ENCODE results near the gene CNN2. TPM values are rescaled to one million over a fixed set of nuclear protein-coding genes. Genes with fewer than 3 reads are reported as not detected.
A peak's percentile ranks its signal among the peaks of the same experiment; 100 is the strongest.

Gene CNN2
- total RNA-seq, 1 experiment from 2014 or later: 524 TPM

- Histone ChIP-seq H2BK5ac (ENCODE audit: insufficient read length, low read length) (no peak overlapping the region), H3T11ph (ENCODE audit: low read length) (no peak overlapping the region), H3K56ac (ENCODE audit: insufficient read length, low read depth, low read length) (no peak overlapping the region), H3K4me2 (ENCODE audit: insufficient read depth, insufficient read length, low read length) (no peak overlapping the region), H4K20me1 (ENCODE audit: control insufficient read depth, insufficient read depth, insufficient read length) (no peaks in the 10 kb centered on the region), H3K23me2 (ENCODE audit: insufficient read length, low read depth, low read length, poor library complexity, severe bottlenecking) (peaks cover 6% of the 10 kb centered on the region), H3K79me1 (ENCODE audit: insufficient read depth, low read depth, low read length, poor library complexity, severe bottlenecking) (peaks cover 6% of the 10 kb centered on the region), H3K4me1 (ENCODE audit: insufficient read depth, low read length) (no peaks in the 10 kb centered on the region; the same call in 1 of the 2 replicates), H3K79me2 (ENCODE audit: insufficient read depth, low read length) (peaks cover 41% of the 10 kb centered on the region; the same call in 1 of the 2 replicates), H2BK15ac (ENCODE audit: low read depth, low read length) (no peak overlapping the region), H4K8ac (replicated peaks; ENCODE audit: insufficient read length, low read depth, low read length) (no peak overlapping the region), H4K5ac (ENCODE audit: insufficient read length, low read depth, low read length) (no peak overlapping the region), H3K18ac (ENCODE audit: insufficient read length, low read depth, low read length) (no peak overlapping the region), H3K27me3 (ENCODE audit: insufficient read depth, low read length) (no peaks in the 10 kb centered on the region), H3K9me3 (ENCODE audit: control insufficient read depth, low read depth, low read length) (no peaks in the 10 kb centered on the region), H2AFZ (ENCODE audit: low read length) (no peak overlapping the region), H2BK20ac (ENCODE audit: low read depth, low read length, poor library complexity, severe bottlenecking) (no peak overlapping the region), H3K27ac (ENCODE audit: insufficient read length, low read depth, low read length) (no peak overlapping the region), H3K23ac (ENCODE audit: insufficient read length, low read depth, low read length) (no peak overlapping the region), H3K14ac (ENCODE audit: insufficient read depth, low read length) (no peak overlapping the region; the same call in 1 of the 2 replicates), H3K9ac (ENCODE audit: extremely low read depth, insufficient read length, low read length) (no peak overlapping the region), H3K4ac (ENCODE audit: low read depth, low read length) (no peak overlapping the region), H4K91ac (ENCODE audit: insufficient read length, low read depth, low read length) (no peak overlapping the region), H2BK120ac (ENCODE audit: low read depth, low read length, poor library complexity, severe bottlenecking) (no peak overlapping the region), H2BK12ac (ENCODE audit: insufficient read length, low read depth, low read length) (no peak overlapping the region), H2AK5ac (ENCODE audit: insufficient read length, low read length) (no peak overlapping the region)
- no CpG with 5 or more reads among the region's 29 CpGs for WGBS (ENCODE audit: extremely low coverage, insufficient read length, low lambda C conversion rate)
- no peak overlapping the region; a peak in 1 of 5 replicates for H3K4me3 Mint-ChIP-seq
- H3K27me3 Mint-ChIP-seq (ENCODE audit: low read depth): no peaks in the 10 kb centered on the region
- TF ChIP-seq, protein P1, sequence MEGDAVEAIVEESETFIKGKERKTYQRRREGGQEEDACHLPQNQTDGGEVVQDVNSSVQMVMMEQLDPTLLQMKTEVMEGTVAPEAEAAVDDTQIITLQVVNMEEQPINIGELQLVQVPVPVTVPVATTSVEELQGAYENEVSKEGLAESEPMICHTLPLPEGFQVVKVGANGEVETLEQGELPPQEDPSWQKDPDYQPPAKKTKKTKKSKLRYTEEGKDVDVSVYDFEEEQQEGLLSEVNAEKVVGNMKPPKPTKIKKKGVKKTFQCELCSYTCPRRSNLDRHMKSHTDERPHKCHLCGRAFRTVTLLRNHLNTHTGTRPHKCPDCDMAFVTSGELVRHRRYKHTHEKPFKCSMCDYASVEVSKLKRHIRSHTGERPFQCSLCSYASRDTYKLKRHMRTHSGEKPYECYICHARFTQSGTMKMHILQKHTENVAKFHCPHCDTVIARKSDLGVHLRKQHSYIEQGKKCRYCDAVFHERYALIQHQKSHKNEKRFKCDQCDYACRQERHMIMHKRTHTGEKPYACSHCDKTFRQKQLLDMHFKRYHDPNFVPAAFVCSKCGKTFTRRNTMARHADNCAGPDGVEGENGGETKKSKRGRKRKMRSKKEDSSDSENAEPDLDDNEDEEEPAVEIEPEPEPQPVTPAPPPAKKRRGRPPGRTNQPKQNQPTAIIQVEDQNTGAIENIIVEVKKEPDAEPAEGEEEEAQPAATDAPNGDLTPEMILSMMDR (conservative IDR thresholded peaks at IDR 0.05): no peak
- no peak for DNase-seq
- peak overlapping the region in 1 of 3 experiments; percentile 63; a peak in 1 of 7 replicates for H3K27ac Mint-ChIP-seq
- H3K4me1 Mint-ChIP-seq: peaks cover 17 to 33% of the 10 kb centered on the region in 2 experiments
- H3K9me3 Mint-ChIP-seq: no peaks in the 10 kb centered on the region
- H3K36me3 Mint-ChIP-seq (ENCODE audit: insufficient read depth in 1 of 3, low read depth in 3 of 3): peaks cover 2 to 16% (median 11%) of the 10 kb centered on the region in 3 experiments; a peak in 5 of 7 replicates
These were observed 11.2 kb upstream of the CNN2 start for GRCh38 chr19:1015061-1015781.

Measured in H9 (cell line).